ENCODE data around the gene MBLAC2.

DNA sequence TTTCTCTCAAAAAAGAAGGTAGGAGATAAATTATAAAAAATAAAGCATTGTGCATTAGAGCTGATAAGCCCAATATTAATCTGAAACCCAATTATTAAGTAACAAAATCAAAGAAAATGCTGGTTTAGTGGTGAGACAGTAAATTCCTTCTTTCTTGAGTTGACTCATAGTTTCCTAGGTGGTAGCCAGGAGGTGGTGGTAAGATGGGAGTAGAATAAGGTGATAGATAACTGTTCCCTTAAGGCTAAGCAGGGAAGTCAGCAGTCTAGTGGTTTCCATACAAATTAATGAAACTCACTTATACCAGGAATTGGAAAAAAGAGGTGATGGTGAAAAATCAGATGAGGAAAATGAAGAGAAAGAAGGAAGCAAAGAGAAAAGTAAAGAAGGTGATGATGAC is 31.6 kb upstream of the MBLAC2 start:
- no peak for TF ChIP-seq GATA2 (IDR thresholded peaks at IDR 0.05; ENCODE audit: low read depth, low read length)
- TF ChIP-seq GATA3 (IDR thresholded peaks at IDR 0.05; ENCODE audit: low read depth, low read length), result no peak

All from SH-SY5Y (cell line).